MCF 10A (cell line): Measurements from ENCODE around the gene KLK6. TPM values are rescaled to one million over a fixed set of nuclear protein-coding genes. Genes with fewer than 3 reads are reported as not detected.
"Not testable (repeated sequence)": the region's sequence is repeated elsewhere in the genome, so short reads cannot be mapped to it uniquely, and the experiment has no call there.

Experiments used
- BruUV-seq: library from RNA; stranded (reverse); fragments of 400-500 nt; replicated peaks from 2 replicates; lab custom pipeline; 2021; lab: Mats Ljungman, UMichigan
- CTCF ChIA-PET: fragments of 300-600 bp; sonication (Branson Sonifier 250); formaldehyde crosslinking; extraction: SDS; loops from one replicate; lab custom pipeline; 2021; ENCODE audit warnings: antibody characterized with exemption, inconsistent platforms; lab: Yijun Ruan, JAX
- POLR2A ChIA-PET: fragments of 300-600, 350-650 bp; sonication (Branson Sonifier 250); formaldehyde crosslinking; extraction: SDS; loops from one replicate; lab custom pipeline; 2020; ENCODE audit warnings: antibody characterized with exemption, inconsistent platforms; lab: Yijun Ruan, JAX
- DNase-seq: peaks from one replicate; pipeline ENCODE4 v3.0.0-alpha.2; 2018; ENCODE audit not compliant: unreplicated experiment
- H3K27ac Mint-ChIP-seq: one replicate; pipeline ENCODE4 v1.8.0; 2022; ENCODE audit warnings: mild to moderate bottlenecking, low read depth, mixed read lengths; ENCODE audit not compliant: unreplicated experiment
- H3K27me3 Mint-ChIP-seq: one replicate; pipeline ENCODE4 v1.8.0; 2022; ENCODE audit warnings: mixed read lengths; ENCODE audit not compliant: insufficient read depth, unreplicated experiment
- H3K36me3 Mint-ChIP-seq: one replicate; pipeline ENCODE4 v1.8.0; 2022; ENCODE audit warnings: mild to moderate bottlenecking, moderate library complexity, mixed read lengths; ENCODE audit not compliant: insufficient read depth, unreplicated experiment
- H3K4me1 Mint-ChIP-seq: one replicate; pipeline ENCODE4 v1.8.0; 2022; ENCODE audit warnings: mixed read lengths; ENCODE audit not compliant: insufficient read depth, unreplicated experiment
- H3K4me3 Mint-ChIP-seq: one replicate; pipeline ENCODE4 v1.8.0; 2022; ENCODE audit warnings: mild to moderate bottlenecking, moderate library complexity, mixed read lengths; ENCODE audit not compliant: unreplicated experiment
- H3K9me3 Mint-ChIP-seq: one replicate; pipeline ENCODE4 v1.8.0; 2022; ENCODE audit warnings: mixed read lengths; ENCODE audit not compliant: unreplicated experiment
- intact Hi-C: fragments of 100-400 bp; cut with micrococcal nuclease; formaldehyde crosslinking; loops from 2 replicates; pipeline ENCODE4 v1.14.1; 2022
- total RNA-seq: library from RNA; stranded (reverse); gene quantifications from 2 replicates; pipeline ENCODE4 v1.2.3, GENCODE V29; 2022
- TF ChIP-seq, protein P1 (sequence below): fragments of 200-600 bp; IDR thresholded peaks from one replicate; pipeline ENCODE4 v1.8.0; 2022; ENCODE audit warnings: antibody characterized with exemption, mild to moderate bottlenecking; ENCODE audit not compliant: unreplicated experiment

Gene KLK6
- total RNA-seq, 1 experiment from 2014 or later: not detected

DNA sequence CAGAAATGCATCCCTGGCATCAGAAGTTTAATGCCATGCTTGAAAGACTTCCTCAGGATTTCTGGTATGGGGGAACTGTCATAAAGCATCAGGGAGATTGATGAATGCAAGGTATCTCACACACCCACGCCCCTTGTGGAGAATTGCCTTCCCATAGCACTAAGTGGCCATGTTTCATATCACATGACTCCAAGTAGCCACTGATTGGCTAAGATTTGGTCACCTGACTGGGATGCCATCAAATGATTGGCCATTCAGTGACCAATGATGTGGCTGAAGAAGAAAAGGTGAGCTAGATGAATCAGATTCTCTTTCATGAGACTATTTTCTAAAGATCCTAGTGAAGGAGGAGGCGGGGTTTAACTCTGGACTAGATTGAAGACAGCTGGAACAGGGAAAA is 24.7 kb upstream of the KLK6 start:
- H3K27ac Mint-ChIP-seq: no peak overlapping the region
- H3K9me3 Mint-ChIP-seq: peaks cover 19% of the 10 kb centered on the region
- H3K4me3 Mint-ChIP-seq: no peak overlapping the region
- ChIA-PET CTCF (interaction anchor here (2.1 kb wide), 1 partner anchor 28 kb away, joined by 6 read pairs; no protein-coding TSS in a partner anchor), POLR2A (interaction anchor here (1.6 kb wide), 1 partner anchor 23 kb away, joined by 4 read pairs; no protein-coding TSS in a partner anchor)
- no peaks in the 10 kb centered on the region for H3K4me1 Mint-ChIP-seq
- TF ChIP-seq, protein P1, sequence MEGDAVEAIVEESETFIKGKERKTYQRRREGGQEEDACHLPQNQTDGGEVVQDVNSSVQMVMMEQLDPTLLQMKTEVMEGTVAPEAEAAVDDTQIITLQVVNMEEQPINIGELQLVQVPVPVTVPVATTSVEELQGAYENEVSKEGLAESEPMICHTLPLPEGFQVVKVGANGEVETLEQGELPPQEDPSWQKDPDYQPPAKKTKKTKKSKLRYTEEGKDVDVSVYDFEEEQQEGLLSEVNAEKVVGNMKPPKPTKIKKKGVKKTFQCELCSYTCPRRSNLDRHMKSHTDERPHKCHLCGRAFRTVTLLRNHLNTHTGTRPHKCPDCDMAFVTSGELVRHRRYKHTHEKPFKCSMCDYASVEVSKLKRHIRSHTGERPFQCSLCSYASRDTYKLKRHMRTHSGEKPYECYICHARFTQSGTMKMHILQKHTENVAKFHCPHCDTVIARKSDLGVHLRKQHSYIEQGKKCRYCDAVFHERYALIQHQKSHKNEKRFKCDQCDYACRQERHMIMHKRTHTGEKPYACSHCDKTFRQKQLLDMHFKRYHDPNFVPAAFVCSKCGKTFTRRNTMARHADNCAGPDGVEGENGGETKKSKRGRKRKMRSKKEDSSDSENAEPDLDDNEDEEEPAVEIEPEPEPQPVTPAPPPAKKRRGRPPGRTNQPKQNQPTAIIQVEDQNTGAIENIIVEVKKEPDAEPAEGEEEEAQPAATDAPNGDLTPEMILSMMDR: no peak
- no peak for DNase-seq
- BruUV-seq: no TSS peak
- intact Hi-C loops: no loop called here
- no peaks in the 10 kb centered on the region for H3K36me3 Mint-ChIP-seq
- H3K27me3 Mint-ChIP-seq: peaks cover 26% of the 10 kb centered on the region

DNA sequence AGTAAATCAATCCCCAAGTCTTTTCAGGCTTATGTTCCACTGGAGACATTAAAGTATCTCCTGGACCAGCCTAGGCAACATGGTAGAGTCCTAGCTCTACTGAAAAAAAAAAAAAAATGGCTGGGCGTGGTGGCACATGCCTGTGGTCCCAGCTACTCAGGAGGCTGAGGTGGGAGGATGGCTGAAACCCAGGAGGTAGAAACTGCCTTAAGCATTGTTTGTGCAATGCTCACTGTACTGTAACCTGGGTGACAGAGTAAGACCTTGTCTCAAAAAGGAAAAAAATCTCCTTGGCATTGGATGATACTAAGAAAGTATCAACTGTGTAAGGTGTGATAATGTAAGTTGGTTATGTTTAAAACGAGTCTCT is 23.3 kb upstream of the KLK6 start:
- DNase-seq: no peak

DNA sequence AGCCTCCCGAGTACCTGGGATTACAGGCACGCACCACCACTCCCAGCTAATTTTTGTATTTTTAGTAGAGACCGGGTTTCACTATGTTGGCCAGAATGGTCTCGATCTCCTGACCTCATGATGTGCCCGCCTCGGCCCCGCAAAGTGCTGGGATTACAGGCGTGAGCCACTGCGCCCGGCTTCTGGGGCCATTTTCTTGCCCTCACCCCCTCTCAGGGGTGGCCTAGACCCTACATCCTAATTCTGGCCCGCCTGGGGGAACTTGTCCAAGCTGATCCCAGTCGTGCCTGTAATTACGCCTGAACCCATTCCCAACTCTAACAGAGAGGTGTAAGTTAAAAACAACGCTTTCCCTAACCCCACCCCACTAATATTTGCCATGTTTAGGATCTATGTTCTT is 15.0 kb upstream of the KLK6 start:
- DNase-seq, POLR2A ChIA-PET, H3K4me1 Mint-ChIP-seq, CTCF ChIA-PET, intact Hi-C loops, H3K9me3 Mint-ChIP-seq, H3K27ac Mint-ChIP-seq, H3K36me3 Mint-ChIP-seq, H3K4me3 Mint-ChIP-seq, BruUV-seq: not testable (repeated sequence)
- H3K27me3 Mint-ChIP-seq: peaks cover 27% of the 10 kb centered on the region

More for the DNA sequence above, 23.3 kb upstream of the KLK6 start:
- ChIA-PET CTCF (interaction anchor here (1.0 kb wide), 1 partner anchor 70 kb away, joined by 4 read pairs; no protein-coding TSS in a partner anchor), POLR2A (interaction anchor here (1.6 kb wide), 1 partner anchor 24 kb away, joined by 4 read pairs; no protein-coding TSS in a partner anchor)
- intact Hi-C loops: no loop called here
- TF ChIP-seq, protein P1: no peak
- H3K9me3 Mint-ChIP-seq: peaks cover 14% of the 10 kb centered on the region
- H3K27ac Mint-ChIP-seq: no peak overlapping the region
- H3K4me3 Mint-ChIP-seq: no peak overlapping the region
- H3K4me1 Mint-ChIP-seq: no peaks in the 10 kb centered on the region
- H3K27me3 Mint-ChIP-seq: peaks cover 22% of the 10 kb centered on the region
- no TSS peak for BruUV-seq
- H3K36me3 Mint-ChIP-seq: no peaks in the 10 kb centered on the region

DNA sequence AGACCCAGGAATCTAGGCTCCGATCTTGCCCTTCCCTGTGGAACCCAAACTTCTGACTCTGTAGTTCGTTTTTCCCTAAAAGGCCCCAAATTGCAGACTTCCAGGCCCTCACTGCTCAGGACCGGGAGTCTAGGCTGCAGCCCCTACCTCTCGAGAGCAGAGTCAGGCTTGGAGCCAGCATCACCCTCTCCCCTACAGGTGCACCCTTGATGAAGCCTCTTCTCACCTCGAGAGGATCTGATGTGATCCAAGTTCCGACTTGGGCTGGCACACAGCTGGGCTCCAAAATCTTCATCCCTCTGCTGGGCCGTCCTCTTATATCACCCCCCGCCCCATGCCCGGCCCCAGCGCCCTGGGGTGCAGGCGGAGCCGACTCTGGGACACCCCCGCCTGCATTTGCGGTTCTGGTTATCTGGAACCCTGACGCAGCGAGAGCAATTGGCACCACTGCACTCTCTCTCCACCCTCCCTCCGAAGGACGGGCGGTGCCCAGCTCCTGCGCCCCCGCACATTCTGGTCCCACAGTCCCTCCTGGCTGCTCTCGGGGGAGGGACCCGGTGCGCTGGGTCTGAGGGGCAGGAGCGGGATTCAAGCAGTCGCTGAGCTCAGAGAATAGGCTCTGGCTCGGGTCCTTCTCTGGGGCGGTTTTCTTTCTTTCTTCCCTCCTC is 14.4 kb upstream of the KLK6 start, which contains the start of gene KLK7:
Gene KLK7, minus strand, starts transcription at position 293 of the 668 bp plus-strand sequence. CDS start 1,518 bp downstream, outside the sequence.
- POLR2A ChIA-PET: no interaction called here
- H3K27ac Mint-ChIP-seq: no peak within 1 kb of the TSS
- intact Hi-C loops: no loop called here
- H3K27me3 Mint-ChIP-seq: peaks cover 21% of the 10 kb centered on the region
- peaks cover 4% of the 10 kb centered on the region for H3K4me1 Mint-ChIP-seq
- no peak for DNase-seq
- CTCF ChIA-PET: no interaction called here
- TF ChIP-seq, protein P1: no peak
- H3K36me3 Mint-ChIP-seq: no peaks in the 10 kb centered on the region
- no TSS peak for BruUV-seq
- no peaks in the 10 kb centered on the region for H3K9me3 Mint-ChIP-seq
- H3K4me3 Mint-ChIP-seq: no peak within 1 kb of the TSS
